GM23248 (cell line): ENCODE measurements around the gene CHCHD2. TPM values are rescaled to one million over a fixed set of nuclear protein-coding genes. Genes with fewer than 3 reads are reported as not detected.
"Not testable (repeated sequence)": the region's sequence is repeated elsewhere in the genome, so short reads cannot be mapped to it uniquely, and the experiment has no call there.

ENCODE experiments used
- DNase-seq: peaks from one replicate; pipeline ENCODE4 v3.0.0-alpha.2; 2015
- H2AFZ ChIP-seq: fragments of 200-600 bp; sonication (generic); 2 replicates; pipeline ENCODE4 v1.6.1; 2016; ENCODE audit warnings: antibody characterized with exemption
- H3F3A ChIP-seq: fragments of 200-600 bp; sonication (generic); 2 replicates; pipeline ENCODE4 v1.6.1; 2016; ENCODE audit warnings: mild to moderate bottlenecking, antibody characterized with exemption, mixed run types; ENCODE audit not compliant: insufficient read depth
- H3K27ac ChIP-seq: fragments of 200-600 bp; sonication (generic); 2 replicates; pipeline ENCODE4 v1.5.1; 2016; ENCODE audit warnings: mild to moderate bottlenecking
- H3K27me3 ChIP-seq: fragments of 200-600 bp; sonication (generic); replicated peaks from 2 replicates; pipeline ENCODE4 v1.6.1; 2016; ENCODE audit warnings: mild to moderate bottlenecking; ENCODE audit not compliant: insufficient read depth
- H3K36me3 ChIP-seq: fragments of 200-600 bp; sonication (generic); 2 replicates; pipeline ENCODE4 v1.6.1; 2016; ENCODE audit warnings: low read depth, mild to moderate bottlenecking
- H3K4me1 ChIP-seq: fragments of 200-600 bp; sonication (generic); 2 replicates; pipeline ENCODE4 v1.6.1; 2016; ENCODE audit warnings: mild to moderate bottlenecking; ENCODE audit not compliant: insufficient read depth
- H3K4me2 ChIP-seq: fragments of 200-600 bp; sonication (generic); one replicate; pipeline ENCODE4 v1.6.1; 2016; ENCODE audit warnings: mild to moderate bottlenecking; ENCODE audit not compliant: unreplicated experiment
- H3K4me3 ChIP-seq: fragments of 200-600 bp; sonication (generic); 2 replicates; pipeline ENCODE4 v1.5.1; 2016; ENCODE audit warnings: mild to moderate bottlenecking
- H3K79me2 ChIP-seq: fragments of 200-600 bp; sonication (generic); 2 replicates; pipeline ENCODE4 v1.6.1; 2016; ENCODE audit warnings: mild to moderate bottlenecking; ENCODE audit not compliant: insufficient read depth
- H3K9ac ChIP-seq: fragments of 200-600 bp; sonication (generic); 2 replicates; pipeline ENCODE4 v1.6.1; 2016; ENCODE audit warnings: mild to moderate bottlenecking
- H3K9me2 ChIP-seq: fragments of 200-600 bp; sonication (generic); 2 replicates; pipeline ENCODE4 v1.6.1; 2016; ENCODE audit warnings: mixed run types, mild to moderate bottlenecking, moderate library complexity; ENCODE audit not compliant: insufficient read depth
- H3K9me3 ChIP-seq: fragments of 200-600 bp; sonication (generic); one replicate; pipeline ENCODE4 v1.6.1; 2017; ENCODE audit warnings: low read depth
- H4K20me1 ChIP-seq: fragments of 200-600 bp; sonication (generic); 2 replicates; pipeline ENCODE4 v1.6.0; 2016; ENCODE audit not compliant: insufficient read depth
- EZH2 ChIP-seq: fragments of 200-600 bp; sonication (generic); IDR thresholded peaks from 2 replicates; pipeline ENCODE4 v1.6.1; 2018; ENCODE audit warnings: antibody characterized with exemption, mild to moderate bottlenecking; ENCODE audit not compliant: insufficient read depth, poor library complexity, severe bottlenecking
- EZH2phosphoT487 ChIP-seq: fragments of 200-600 bp; sonication (generic); IDR thresholded peaks from 2 replicates; pipeline ENCODE4 v1.6.1; 2018; ENCODE audit warnings: antibody characterized with exemption, moderate library complexity, mild to moderate bottlenecking, low read depth; ENCODE audit not compliant: insufficient read depth
- WGBS, 2 experiments: methylation state at CpG; one replicate each; pipeline ENCODE4 v1.1.6; 2015 to 2017; ENCODE audit warnings: low lambda C conversion rate in 2 of 2, low coverage in 1 of 2; ENCODE audit errors: missing lambda C conversion rate in 2 of 2; 5-methylcytosine and 5-hydroxymethylcytosine counted together
- in situ Hi-C: fragments of 300-500 bp; cut with MboI; formaldehyde crosslinking; loops from 2 replicates; pipeline ENCODE4 v1.15.0; 2020
- polyA plus RNA-seq: library from polyadenylated mRNA; unstranded; fragments of >200 nt; fragmentation: Nextera tagmentation; extraction: Ambion mirVana; gene quantifications from 2 replicates; pipeline ENCODE4 v1.2.1, GENCODE V29; 2016
- total RNA-seq: library from RNA; depleted of rRNA; stranded (reverse); fragments of >200 nt; shearing (Covaris generic); gene quantifications from 2 replicates; pipeline ENCODE4 v1.2.3, GENCODE V29; 2014

CHCHD2 gene
- total and polyA plus RNA-seq, 2 experiments from 2014 or later = 307 to 511 TPM

DNA sequence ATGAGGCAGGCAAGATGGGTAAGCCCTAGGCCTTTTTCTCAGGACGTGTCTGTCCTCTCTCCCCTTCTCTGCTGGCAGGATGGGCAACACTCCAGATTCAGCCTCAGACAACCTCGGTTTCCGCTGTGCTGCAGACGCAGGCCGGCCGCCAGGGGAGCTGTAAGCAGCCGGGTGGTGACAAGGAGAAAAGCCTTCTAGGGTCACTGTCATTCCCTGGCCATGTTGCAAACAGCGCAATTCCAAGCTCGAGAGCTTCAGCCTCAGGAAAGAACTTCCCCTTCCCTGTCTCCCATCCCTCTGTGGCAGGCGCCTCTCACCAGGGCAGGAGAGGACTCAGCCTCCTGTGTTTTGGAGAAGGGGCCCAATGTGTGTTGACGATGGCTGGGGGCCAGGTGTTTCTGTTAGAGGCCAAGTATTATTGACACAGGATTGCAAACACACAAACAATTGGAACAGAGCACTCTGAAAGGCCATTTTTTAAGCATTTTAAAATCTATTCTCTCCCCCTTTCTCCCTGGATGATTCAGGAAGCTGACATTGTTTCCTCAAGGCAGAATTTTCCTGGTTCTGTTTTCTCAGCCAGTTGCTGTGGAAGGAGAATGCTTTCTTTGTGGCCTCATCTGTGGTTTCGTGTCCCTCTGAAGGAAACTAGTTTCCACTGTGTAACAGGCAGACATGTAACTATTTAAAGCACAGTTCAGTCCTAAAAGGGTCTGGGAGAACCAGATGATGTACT, 26.7 kb downstream of the CHCHD2 start:
- Histone ChIP-seq H3K79me2 (no peaks in the 10 kb centered on the region), H3K9ac (peak overlapping the region; percentile 26; the same call in 1 of the 2 replicates), H3K27ac (peak overlapping the region; percentile 32; the same call in 1 of the 2 replicates), H3K27me3 (no peaks in the 10 kb centered on the region), H3K4me3 (no peak overlapping the region), H2AFZ (0 out of 2 replicates have a peak overlapping the region, but pooled peaks have one; percentile 11), H3K9me2 (no peaks in the 10 kb centered on the region), H3K36me3 (no peaks in the 10 kb centered on the region; the same call in 1 of the 2 replicates), H3F3A (no peaks in the 10 kb centered on the region), H3K4me2 (no peak overlapping the region), H3K9me3 (no peaks in the 10 kb centered on the region), H3K4me1 (peaks cover 7% of the 10 kb centered on the region; the same call in 1 of the 2 replicates), H4K20me1 (no peaks in the 10 kb centered on the region)
- 23 to 25% methylated on average over 12 of the region's 12 CpGs for WGBS, 2 experiments
- peak; percentile 89 for DNase-seq
- TF ChIP-seq EZH2phosphoT487 (no peak), EZH2 (no peak)
- in situ Hi-C loops = loop anchor here (10.0 kb wide), 1 partner anchor 435 kb away; no protein-coding TSS in a partner anchor

DNA sequence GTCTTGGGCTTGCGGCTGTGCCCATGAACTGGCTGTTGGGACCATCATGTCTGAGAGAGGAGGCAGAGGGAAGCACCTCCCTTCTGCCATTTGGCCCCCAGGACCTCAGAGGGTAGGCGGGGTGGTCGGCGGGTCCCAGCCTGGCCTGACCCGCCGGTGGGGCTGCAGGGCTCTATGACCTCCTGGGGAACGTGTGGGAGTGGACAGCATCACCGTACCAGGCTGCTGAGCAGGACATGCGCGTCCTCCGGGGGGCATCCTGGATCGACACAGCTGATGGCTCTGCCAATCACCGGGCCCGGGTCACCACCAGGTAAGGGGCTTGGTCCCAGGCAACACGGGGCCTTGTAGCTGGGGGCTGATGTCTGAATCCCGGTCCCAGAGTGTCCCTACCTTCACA, 28.1 kb downstream of the CHCHD2 start:
- Histone ChIP-seq H3K9me2 (no peaks in the 10 kb centered on the region), H3K4me3 (no peak overlapping the region), H3K36me3 (no peaks in the 10 kb centered on the region; the same call in 1 of the 2 replicates), H3K79me2 (no peaks in the 10 kb centered on the region), H3F3A (no peaks in the 10 kb centered on the region), H3K9me3 (no peaks in the 10 kb centered on the region), H3K4me2 (no peak overlapping the region), H3K27me3 (no peaks in the 10 kb centered on the region), H3K4me1 (peaks cover 7% of the 10 kb centered on the region; the same call in 1 of the 2 replicates), H2AFZ (no peak overlapping the region), H4K20me1 (no peaks in the 10 kb centered on the region), H3K9ac (no peak overlapping the region), H3K27ac (no peak overlapping the region)
- in situ Hi-C loops = loop anchor here (10.0 kb wide), 1 partner anchor 433 kb away; no protein-coding TSS in a partner anchor
- TF ChIP-seq EZH2 (no peak), EZH2phosphoT487 (no peak)
- WGBS, 2 experiments = 93 to 99% methylated on average over 15 to 16 of the region's 16 CpGs
- no peak for DNase-seq

DNA sequence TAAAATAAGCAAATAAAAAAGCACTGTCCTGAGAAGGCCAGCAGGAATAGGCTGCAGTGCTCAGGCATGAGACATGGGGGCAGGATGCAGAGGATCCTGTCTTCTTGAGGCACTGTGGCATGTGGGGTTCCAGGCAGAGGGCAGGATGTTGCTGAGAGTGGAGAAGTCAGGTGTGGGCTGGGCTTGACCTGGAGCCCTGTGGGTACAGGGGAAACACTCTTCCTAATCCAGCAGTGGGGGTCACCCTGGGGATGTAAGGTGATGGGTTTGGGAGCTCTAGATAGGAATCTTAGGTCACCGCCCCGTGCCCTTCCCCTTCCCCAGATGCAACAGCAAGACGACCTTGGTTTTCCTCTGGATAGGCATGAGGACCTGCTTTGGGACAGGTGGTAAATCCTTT, 28.6 kb downstream of the CHCHD2 start:
- H3F3A ChIP-seq = 0 out of 2 replicates have a peak, but pooled peaks cover under 1% of the 10 kb centered on the region
- H3K79me2 ChIP-seq = no peaks in the 10 kb centered on the region
- H3K4me2 ChIP-seq = no peak overlapping the region
- H3K36me3 ChIP-seq = no peaks in the 10 kb centered on the region; the same call in 1 of the 2 replicates
- no peaks in the 10 kb centered on the region for H3K9me3 ChIP-seq
- H3K9me2 ChIP-seq = no peaks in the 10 kb centered on the region
- no peak for DNase-seq
- in situ Hi-C loops = loop anchor here (10.0 kb wide), 1 partner anchor 433 kb away; no protein-coding TSS in a partner anchor
- H3K4me1 ChIP-seq = peaks cover 7% of the 10 kb centered on the region; the same call in 1 of the 2 replicates
- WGBS, 2 experiments = 94 to 96% methylated on average over 3 of the region's 3 CpGs
- H3K27ac ChIP-seq = no peak overlapping the region
- no peaks in the 10 kb centered on the region for H3K27me3 ChIP-seq
- H3K4me3 ChIP-seq = no peak overlapping the region
- TF ChIP-seq EZH2 (no peak), EZH2phosphoT487 (no peak)
- no peak overlapping the region for H2AFZ ChIP-seq
- no peaks in the 10 kb centered on the region for H4K20me1 ChIP-seq
- H3K9ac ChIP-seq = no peak overlapping the region

DNA sequence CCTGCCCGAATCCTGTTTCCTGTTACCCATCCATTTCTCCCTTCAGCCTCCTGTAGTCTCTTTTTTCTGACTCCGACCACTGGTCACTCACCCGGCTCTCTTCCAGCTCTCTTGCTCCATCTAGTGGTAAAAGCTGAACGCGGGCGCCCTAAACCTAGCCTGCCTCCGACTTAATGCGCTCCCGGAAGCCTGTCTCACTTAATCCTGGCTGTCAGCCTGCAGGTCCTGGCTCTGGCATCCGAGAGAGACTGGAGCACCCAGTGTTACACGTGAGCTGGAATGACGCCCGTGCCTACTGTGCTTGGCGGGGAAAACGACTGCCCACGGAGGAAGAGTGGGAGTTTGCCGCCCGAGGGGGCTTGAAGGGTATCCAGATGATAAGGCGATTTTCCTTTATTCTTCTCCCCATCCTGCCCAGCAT, 31.9 kb downstream of the CHCHD2 start:
- Histone ChIP-seq H3K9me3 (no peaks in the 10 kb centered on the region), H3K9ac (no peak overlapping the region), H3K36me3 (peaks cover 6% of the 10 kb centered on the region), H4K20me1 (no peaks in the 10 kb centered on the region), H3K4me3 (no peak overlapping the region), H3K9me2 (no peaks in the 10 kb centered on the region), H3K27ac (no peak overlapping the region), H3K27me3 (no peaks in the 10 kb centered on the region), H3K79me2 (no peaks in the 10 kb centered on the region), H3K4me1 (peaks cover 4% of the 10 kb centered on the region; the same call in 1 of the 2 replicates), H2AFZ (no peak overlapping the region), H3K4me2 (no peak overlapping the region), H3F3A (0 out of 2 replicates have a peak, but pooled peaks cover 8% of the 10 kb centered on the region)
- WGBS, 2 experiments = 14 to 20% methylated on average over 15 to 19 of the region's 19 CpGs
- in situ Hi-C loops = loop anchor here (10.0 to 25.0 kb wide), 2 partner anchors 430 to 1312 kb away; partner anchors contain the start of gene SEC61G
- TF ChIP-seq EZH2 (no peak), EZH2phosphoT487 (no peak)
- DNase-seq = peak; percentile 88

DNA sequence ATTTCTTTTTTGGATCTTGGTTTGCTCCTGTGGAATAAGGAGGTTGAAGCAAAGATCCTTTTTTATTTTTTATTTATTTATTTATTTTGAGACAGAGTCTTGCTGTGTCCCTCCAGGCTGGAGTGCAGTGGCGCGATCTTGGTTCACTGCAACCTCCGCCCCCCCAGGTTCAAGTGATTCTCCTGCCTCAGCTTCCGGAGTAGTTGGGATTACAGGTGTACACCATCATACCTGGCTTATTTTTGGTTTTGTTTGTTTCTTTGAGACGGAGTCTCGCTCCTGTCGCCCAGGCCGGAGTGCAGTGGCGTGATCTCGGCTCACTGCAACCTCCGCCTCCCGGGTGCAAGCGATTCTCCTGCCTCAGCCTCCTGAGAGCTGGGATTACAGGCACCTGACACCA, 39.9 kb downstream of the CHCHD2 start:
- H3K27ac ChIP-seq, H2AFZ ChIP-seq, H3K4me3 ChIP-seq, DNase-seq, H3K27me3 ChIP-seq, H4K20me1 ChIP-seq, H3K4me2 ChIP-seq, H3K9ac ChIP-seq, H3K9me3 ChIP-seq, H3K9me2 ChIP-seq: not testable (repeated sequence)
- Histone ChIP-seq H3K79me2 (peaks cover 28% of the 10 kb centered on the region), H3K4me1 (peaks cover 27% of the 10 kb centered on the region), H3F3A (peaks cover 25% of the 10 kb centered on the region), H3K36me3 (peaks cover 16% of the 10 kb centered on the region)
- 95 to 96% methylated on average over 13 of the region's 13 CpGs for WGBS, 2 experiments
- in situ Hi-C loops = loop anchor here (25.0 kb wide), 1 partner anchor 1304 kb away; the partner anchor contains the start of gene SEC61G
